NK-92 (cell line): ENCODE results near the gene LTBR.

Experiments
- DNase-seq: peaks from one replicate; lab custom pipeline; 2025; ENCODE audit not compliant: unreplicated experiment; lab: John Stamatoyannopoulos, UW

Gene LTBR

GRCh38 chr12:6380141-6381121 is 3.5 kb upstream of the LTBR start:
- no peak for DNase-seq

GRCh38 chr12:6382371-6382770 is 1.6 kb upstream of the LTBR start:
- no peak for DNase-seq

- no peak for DNase-seq
Measured at GRCh38 chr12:6382982-6383381, 980 bp upstream of the LTBR start.

- DNase-seq = no peak
Measured at GRCh38 chr12:6384499-6385436, 806 bp downstream of the LTBR start.

- DNase-seq = no peak
Measured at GRCh38 chr12:6386038-6386437, 2.1 kb downstream of the LTBR start.

- no peak for DNase-seq
Measured at GRCh38 chr12:6386491-6386890, 2.5 kb downstream of the LTBR start.

- no peak for DNase-seq
Measured at GRCh38 chr12:6387541-6387940, 3.6 kb downstream of the LTBR start.

GRCh38 chr12:6390084-6390799 is 6.3 kb downstream of the LTBR start:
- DNase-seq = no peak

- no peak for DNase-seq
Measured at GRCh38 chr12:6391013-6391412, 7.1 kb downstream of the LTBR start.

- DNase-seq = no peak
Measured at GRCh38 chr12:6392504-6392903, 8.5 kb downstream of the LTBR start.

GRCh38 chr12:6393109-6393508 is 9.1 kb downstream of the LTBR start:
- DNase-seq = no peak

GRCh38 chr12:6394398-6394797 is 10.4 kb downstream of the LTBR start:
- DNase-seq = no peak

- DNase-seq = no peak
Measured at GRCh38 chr12:6396031-6396430, 12.1 kb downstream of the LTBR start.

- DNase-seq = no peak
Measured at GRCh38 chr12:6399884-6400644, 16.1 kb downstream of the LTBR start.

- no peak for DNase-seq
Measured at GRCh38 chr12:6404390-6404789, 20.4 kb downstream of the LTBR start.

GRCh38 chr12:6405963-6406362 is 22.0 kb downstream of the LTBR start:
- no peak for DNase-seq

GRCh38 chr12:6407236-6407954 is 23.4 kb downstream of the LTBR start:
- DNase-seq = no peak

- no peak for DNase-seq
Measured at GRCh38 chr12:6416596-6416995, 32.6 kb downstream of the LTBR start.

GRCh38 chr12:6418796-6419195 is 34.8 kb downstream of the LTBR start:
- DNase-seq = no peak

- no peak for DNase-seq
Measured at GRCh38 chr12:6420364-6420763, 36.4 kb downstream of the LTBR start.
